Measurements from ENCODE around the gene LRCOL1. TPM values are rescaled to one million over a fixed set of nuclear protein-coding genes. Genes with fewer than 3 reads are reported as not detected.

The LRCOL1 gene
- total and polyA plus RNA-seq, 4 donors: 0.98 to 1.8 (median 1.3) TPM

DNA sequence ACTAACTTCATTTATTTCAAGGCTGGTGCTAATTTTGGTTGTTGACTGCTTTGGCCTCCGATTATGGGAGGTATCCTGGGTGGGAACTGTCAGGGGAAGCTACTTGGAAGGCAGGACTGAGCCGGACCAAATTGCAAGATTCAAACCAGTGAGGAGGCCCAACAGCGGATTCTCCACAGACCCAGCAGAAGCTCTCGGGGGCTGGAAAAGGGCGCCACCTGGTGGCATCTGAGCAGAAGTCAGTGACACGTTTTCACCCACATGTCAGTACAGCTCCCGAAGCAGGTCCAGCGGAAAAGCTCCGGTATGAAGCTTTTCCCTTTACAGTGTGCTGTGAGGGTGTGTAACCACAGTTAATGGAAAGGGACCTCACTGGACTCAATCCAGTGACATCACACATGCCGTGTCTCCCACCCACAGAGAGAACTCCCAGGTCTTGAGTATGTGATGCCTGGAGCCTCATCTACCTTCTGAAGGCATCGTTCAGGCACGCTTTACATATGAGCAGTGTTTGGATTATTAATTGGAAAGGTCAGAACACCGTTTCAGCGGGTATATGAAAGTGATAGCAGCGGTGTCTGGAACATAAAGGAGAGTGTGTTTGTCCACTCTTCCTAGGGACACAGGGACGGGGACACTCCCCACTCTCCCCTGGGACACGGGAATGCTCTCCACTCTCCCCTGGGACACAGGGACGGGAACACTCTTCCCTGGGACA, 4.6 kb upstream of the LRCOL1 start:
- Histone ChIP-seq H3K27me3 (ENCODE audit: control insufficient read depth in 3 of 3, insufficient read depth in 3 of 3, low read length in 2 of 3) (peaks cover 5 to 24% (median 20%) of the 10 kb centered on the region in 3 donors), H3K9me3 (ENCODE audit: control insufficient read depth in 4 of 4, insufficient read depth in 3 of 4, low read length in 3 of 4) (peaks cover 0 to 34% (median 4%) of the 10 kb centered on the region in 4 donors), H3K9ac (ENCODE audit: insufficient read depth in 1 of 2, low read length in 2 of 2) (no peak overlapping the region), H3K36me3 (ENCODE audit: control insufficient read depth in 4 of 4, insufficient read depth in 4 of 4, low read length in 4 of 4) (no peaks in the 10 kb centered on the region), H3K4me3 (no peak overlapping the region), H3K27ac (ENCODE audit: low read depth in 1 of 2, low read length in 1 of 2) (no peak overlapping the region), H3K4me1 (ENCODE audit: control insufficient read depth in 5 of 5, insufficient read depth in 5 of 5, low read length in 5 of 5) (peaks cover 0 to 19% (median 6%) of the 10 kb centered on the region in 5 donors)
- 23 to 27% methylated on average over 18 of the region's 18 CpGs for WGBS, 2 donors
- ATAC-seq (ENCODE audit: insufficient read depth, low FRiP score) (peak; percentile 72), DNase-seq (peak; percentile 84 to 88 (median 88))
- TF ChIP-seq, protein P1, sequence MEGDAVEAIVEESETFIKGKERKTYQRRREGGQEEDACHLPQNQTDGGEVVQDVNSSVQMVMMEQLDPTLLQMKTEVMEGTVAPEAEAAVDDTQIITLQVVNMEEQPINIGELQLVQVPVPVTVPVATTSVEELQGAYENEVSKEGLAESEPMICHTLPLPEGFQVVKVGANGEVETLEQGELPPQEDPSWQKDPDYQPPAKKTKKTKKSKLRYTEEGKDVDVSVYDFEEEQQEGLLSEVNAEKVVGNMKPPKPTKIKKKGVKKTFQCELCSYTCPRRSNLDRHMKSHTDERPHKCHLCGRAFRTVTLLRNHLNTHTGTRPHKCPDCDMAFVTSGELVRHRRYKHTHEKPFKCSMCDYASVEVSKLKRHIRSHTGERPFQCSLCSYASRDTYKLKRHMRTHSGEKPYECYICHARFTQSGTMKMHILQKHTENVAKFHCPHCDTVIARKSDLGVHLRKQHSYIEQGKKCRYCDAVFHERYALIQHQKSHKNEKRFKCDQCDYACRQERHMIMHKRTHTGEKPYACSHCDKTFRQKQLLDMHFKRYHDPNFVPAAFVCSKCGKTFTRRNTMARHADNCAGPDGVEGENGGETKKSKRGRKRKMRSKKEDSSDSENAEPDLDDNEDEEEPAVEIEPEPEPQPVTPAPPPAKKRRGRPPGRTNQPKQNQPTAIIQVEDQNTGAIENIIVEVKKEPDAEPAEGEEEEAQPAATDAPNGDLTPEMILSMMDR (IDR thresholded peaks at IDR 0.05; ENCODE audit: control extremely low read depth, extremely low read depth): peak; percentile 81

DNA sequence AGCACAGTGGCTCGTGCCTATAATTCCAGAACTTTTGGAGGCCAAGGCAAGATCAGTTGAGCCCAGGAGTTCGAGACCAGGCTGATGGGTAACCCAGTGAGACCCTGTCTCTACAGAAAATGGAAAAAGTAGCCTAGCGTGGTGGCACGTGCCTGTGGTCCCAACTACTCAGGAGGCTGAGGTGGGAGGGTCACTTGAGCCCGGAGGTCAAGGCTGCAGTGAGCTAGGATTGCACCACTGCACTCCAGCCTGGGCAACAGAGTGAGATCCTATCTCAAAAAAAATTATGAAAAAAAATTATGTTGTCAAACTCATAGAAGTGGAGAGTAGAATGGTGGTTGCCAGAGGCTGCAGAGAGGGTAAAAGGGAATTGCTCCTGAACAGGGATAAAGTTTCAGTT, 3.6 kb upstream of the LRCOL1 start:
- ATAC-seq (ENCODE audit: insufficient read depth, low FRiP score): no peak
- no peak overlapping the region for H3K9ac ChIP-seq (ENCODE audit: insufficient read depth in 1 of 2, low read length in 2 of 2)
- 85 to 94% methylated on average over 5 of the region's 5 CpGs for WGBS, 2 donors
- H3K9me3 ChIP-seq (ENCODE audit: control insufficient read depth in 4 of 4, insufficient read depth in 3 of 4, low read length in 3 of 4): peaks cover 0 to 34% (median 4%) of the 10 kb centered on the region in 4 donors
- DNase-seq: no peak
- H3K4me1 ChIP-seq (ENCODE audit: control insufficient read depth in 5 of 5, insufficient read depth in 5 of 5, low read length in 5 of 5): peaks cover 0 to 19% (median 6%) of the 10 kb centered on the region in 5 donors
- no peak overlapping the region for H3K4me3 ChIP-seq
- H3K27me3 ChIP-seq (ENCODE audit: control insufficient read depth in 3 of 3, insufficient read depth in 3 of 3, low read length in 2 of 3): peaks cover 0 to 33% (median 22%) of the 10 kb centered on the region in 3 donors
- no peak overlapping the region for H3K27ac ChIP-seq (ENCODE audit: low read depth in 1 of 2, low read length in 1 of 2)
- TF ChIP-seq, protein P1 (IDR thresholded peaks at IDR 0.05; ENCODE audit: control extremely low read depth, extremely low read depth): no peak
- no peaks in the 10 kb centered on the region for H3K36me3 ChIP-seq (ENCODE audit: control insufficient read depth in 4 of 4, insufficient read depth in 4 of 4, low read length in 4 of 4)

DNA sequence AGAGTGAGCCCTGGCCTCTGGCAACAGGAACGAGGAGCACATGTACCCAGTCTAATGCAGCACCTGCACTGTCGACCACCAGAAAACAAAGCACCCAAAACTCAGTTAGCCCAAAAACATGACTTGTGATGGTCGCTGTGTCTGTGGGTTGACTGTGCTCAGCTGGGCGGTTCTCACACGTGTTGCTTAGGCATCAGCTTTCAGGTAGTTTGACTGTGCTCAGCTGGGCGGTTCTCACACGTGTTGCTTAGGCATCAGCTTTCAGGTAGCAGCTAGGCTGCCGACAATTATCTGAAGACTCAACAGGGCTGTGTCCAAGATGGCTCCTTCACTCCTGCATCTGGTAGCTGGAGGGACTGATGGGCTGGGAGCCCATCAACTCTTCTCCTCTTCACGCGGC, 1.2 kb upstream of the LRCOL1 start:
- Histone ChIP-seq H3K4me1 (ENCODE audit: control insufficient read depth in 5 of 5, insufficient read depth in 5 of 5, low read length in 5 of 5) (peaks cover 0 to 8% (median 3%) of the 10 kb centered on the region in 5 donors), H3K9ac (ENCODE audit: insufficient read depth in 1 of 2, low read length in 2 of 2) (no peak overlapping the region), H3K9me3 (ENCODE audit: control insufficient read depth in 4 of 4, insufficient read depth in 3 of 4, low read length in 3 of 4) (peaks cover 0 to 26% (median 3%) of the 10 kb centered on the region in 4 donors), H3K4me3 (no peak overlapping the region), H3K27ac (ENCODE audit: low read depth in 1 of 2, low read length in 1 of 2) (no peak overlapping the region), H3K27me3 (ENCODE audit: control insufficient read depth in 3 of 3, insufficient read depth in 3 of 3, low read length in 2 of 3) (peaks cover 0 to 32% (median 25%) of the 10 kb centered on the region in 3 donors), H3K36me3 (ENCODE audit: control insufficient read depth in 4 of 4, insufficient read depth in 4 of 4, low read length in 4 of 4) (no peaks in the 10 kb centered on the region)
- no peak for ATAC-seq (ENCODE audit: insufficient read depth, low FRiP score)
- 93% methylated on average over 10 of the region's 10 CpGs for WGBS, 2 donors
- no peak for DNase-seq
- TF ChIP-seq, protein P1 (IDR thresholded peaks at IDR 0.05; ENCODE audit: control extremely low read depth, extremely low read depth): no peak

Data from lung (tissue), 12 donors.